ENCODE measurements around the gene SORBS2.

SORBS2 gene

GRCh38 chr4:185830263-185830994 lies 18.4 kb upstream of the SORBS2 start:
- H3F3A ChIP-seq (ENCODE audit: low read depth), result no peaks in the 10 kb centered on the region
- H3K9me3 ChIP-seq (ENCODE audit: insufficient read depth, low read depth, low read length), result no peaks in the 10 kb centered on the region
- H3K9me2 ChIP-seq (replicated peaks; ENCODE audit: low read depth, low read length), result no peaks in the 10 kb centered on the region
- H3K79me2 ChIP-seq (ENCODE audit: insufficient read depth, low read length), result no peaks in the 10 kb centered on the region
- TF ChIP-seq CTCF (conservative IDR thresholded peaks at IDR 0.05; ENCODE audit: low read length) (no peak), EZH2phosphoT487 (IDR thresholded peaks at IDR 0.05; ENCODE audit: borderline replicate concordance) (no peak)
- H3K9ac ChIP-seq (ENCODE audit: low read depth, low read length, poor library complexity, severe bottlenecking), result no peak overlapping the region
- no peak overlapping the region for H3K4me3 ChIP-seq (ENCODE audit: low read length, poor library complexity, severe bottlenecking)
- H3K27me3 ChIP-seq (ENCODE audit: insufficient read depth, low read length, poor library complexity, severe bottlenecking), result no peaks in the 10 kb centered on the region
- H2AFZ ChIP-seq (ENCODE audit: low read length), result no peak overlapping the region
- H3K36me3 ChIP-seq (ENCODE audit: insufficient read depth, low read length), result no peaks in the 10 kb centered on the region
- H3K4me2 ChIP-seq (ENCODE audit: low read depth, low read length, poor library complexity, severe bottlenecking), result no peak overlapping the region
- H3K4me1 ChIP-seq (ENCODE audit: insufficient read depth, low read length, poor library complexity, severe bottlenecking), result no peaks in the 10 kb centered on the region
- no peaks in the 10 kb centered on the region for H4K20me1 ChIP-seq (ENCODE audit: insufficient read depth, low read length, poor library complexity, severe bottlenecking)

- no peaks in the 10 kb centered on the region for H3K36me3 ChIP-seq (ENCODE audit: insufficient read depth, low read length)
- no peaks in the 10 kb centered on the region for H3K79me2 ChIP-seq (ENCODE audit: insufficient read depth, low read length)
- no peaks in the 10 kb centered on the region for H3K9me2 ChIP-seq (replicated peaks; ENCODE audit: low read depth, low read length)
- no peak overlapping the region for H3K4me2 ChIP-seq (ENCODE audit: low read depth, low read length, poor library complexity, severe bottlenecking)
- TF ChIP-seq EZH2phosphoT487 (IDR thresholded peaks at IDR 0.05; ENCODE audit: borderline replicate concordance) (no peak), CTCF (conservative IDR thresholded peaks at IDR 0.05; ENCODE audit: low read length) (no peak)
- H3K27me3 ChIP-seq (ENCODE audit: insufficient read depth, low read length, poor library complexity, severe bottlenecking), result no peaks in the 10 kb centered on the region
- no peaks in the 10 kb centered on the region for H3K4me1 ChIP-seq (ENCODE audit: insufficient read depth, low read length, poor library complexity, severe bottlenecking)
- H3K9me3 ChIP-seq (ENCODE audit: insufficient read depth, low read depth, low read length), result no peaks in the 10 kb centered on the region
- no peak overlapping the region for H2AFZ ChIP-seq (ENCODE audit: low read length)
- no peaks in the 10 kb centered on the region for H4K20me1 ChIP-seq (ENCODE audit: insufficient read depth, low read length, poor library complexity, severe bottlenecking)
- no peak overlapping the region for H3K9ac ChIP-seq (ENCODE audit: low read depth, low read length, poor library complexity, severe bottlenecking)
- no peak overlapping the region for H3K4me3 ChIP-seq (ENCODE audit: low read length, poor library complexity, severe bottlenecking)
- H3F3A ChIP-seq (ENCODE audit: low read depth), result no peaks in the 10 kb centered on the region
Measured at GRCh38 chr4:185826381-185826780, 14.4 kb upstream of the SORBS2 start.

GRCh38 chr4:185825737-185826136 lies 13.7 kb upstream of the SORBS2 start:
- H3K36me3 ChIP-seq (ENCODE audit: insufficient read depth, low read length), result no peaks in the 10 kb centered on the region
- no peak overlapping the region for H3K4me2 ChIP-seq (ENCODE audit: low read depth, low read length, poor library complexity, severe bottlenecking)
- no peak overlapping the region for H3K4me3 ChIP-seq (ENCODE audit: low read length, poor library complexity, severe bottlenecking)
- no peaks in the 10 kb centered on the region for H3K9me3 ChIP-seq (ENCODE audit: insufficient read depth, low read depth, low read length)
- H3K27me3 ChIP-seq (ENCODE audit: insufficient read depth, low read length, poor library complexity, severe bottlenecking), result no peaks in the 10 kb centered on the region
- H3K79me2 ChIP-seq (ENCODE audit: insufficient read depth, low read length), result no peaks in the 10 kb centered on the region
- H4K20me1 ChIP-seq (ENCODE audit: insufficient read depth, low read length, poor library complexity, severe bottlenecking), result no peaks in the 10 kb centered on the region
- no peaks in the 10 kb centered on the region for H3K9me2 ChIP-seq (replicated peaks; ENCODE audit: low read depth, low read length)
- H3K9ac ChIP-seq (ENCODE audit: low read depth, low read length, poor library complexity, severe bottlenecking), result no peak overlapping the region
- TF ChIP-seq CTCF (conservative IDR thresholded peaks at IDR 0.05; ENCODE audit: low read length) (no peak), EZH2phosphoT487 (IDR thresholded peaks at IDR 0.05; ENCODE audit: borderline replicate concordance) (no peak)
- H3F3A ChIP-seq (ENCODE audit: low read depth), result no peaks in the 10 kb centered on the region
- H3K4me1 ChIP-seq (ENCODE audit: insufficient read depth, low read length, poor library complexity, severe bottlenecking), result no peaks in the 10 kb centered on the region
- no peak overlapping the region for H2AFZ ChIP-seq (ENCODE audit: low read length)

Measured in Loucy (cell line).